CD4-positive, CD25-positive, alpha-beta regulatory T cell (primary cell): Measurements from ENCODE around the gene WDR76. TPM values are rescaled to one million over a fixed set of nuclear protein-coding genes. Genes with fewer than 3 reads are reported as not detected.

Source experiments
- ATAC-seq, 2 donors: fragments of 150-1000 bp; cut with Tn5 transposase; one replicate each; pipeline ENCODE4 v1.10.0; 2021; ENCODE audit warnings: low read depth in 2 of 2, moderate number of reproducible peaks in 2 of 2, moderate library complexity in 1 of 2
- DNase-seq, 3 donors: peaks; one replicate each; pipeline versions ENCODE4 v3.0.0 to v3.0.0-alpha.2; 2012 to 2022; ENCODE audit warnings: mixed read lengths in 1 of 3
- H3K27ac ChIP-seq: one replicate; pipeline ENCODE4 v1.7.0; 2013; ENCODE audit warnings: mild to moderate bottlenecking, low read length; ENCODE audit not compliant: insufficient read depth, poor library complexity, severe bottlenecking
- H3K27me3 ChIP-seq: one replicate; pipeline ENCODE4 v1.7.0; 2013; ENCODE audit warnings: low read length; ENCODE audit not compliant: control insufficient read depth, insufficient read depth
- H3K36me3 ChIP-seq: one replicate; pipeline ENCODE4 v1.7.0; 2013; ENCODE audit warnings: mild to moderate bottlenecking, low read length, moderate library complexity; ENCODE audit not compliant: control insufficient read depth, insufficient read depth
- H3K4me1 ChIP-seq: 2 replicates; pipeline ENCODE4 v1.7.0; 2013; ENCODE audit warnings: mild to moderate bottlenecking, low read length; ENCODE audit not compliant: insufficient read depth, control insufficient read depth, poor library complexity, severe bottlenecking
- H3K4me3 ChIP-seq: one replicate; pipeline ENCODE4 v1.7.0; 2013; ENCODE audit warnings: low read depth, mild to moderate bottlenecking, low read length, moderate library complexity
- H3K9me3 ChIP-seq, 2 experiments: 1 replicate in 1 of 2; 2 replicates in 1 of 2; pipeline ENCODE4 v1.7.0; 2013; ENCODE audit warnings: low read length in 2 of 2, mild to moderate bottlenecking in 1 of 2, moderate library complexity in 1 of 2; ENCODE audit not compliant: control insufficient read depth in 2 of 2
- H3K27ac Mint-ChIP-seq, 3 donors: one replicate each; pipeline ENCODE4 v1.8.0; 2020 to 2022; ENCODE audit warnings: mild to moderate bottlenecking in 3 of 3, mixed read lengths in 3 of 3, moderate library complexity in 2 of 3
- H3K27me3 Mint-ChIP-seq: one replicate; pipeline ENCODE4 v1.8.0; 2022; ENCODE audit warnings: mild to moderate bottlenecking, mixed read lengths
- H3K36me3 Mint-ChIP-seq: one replicate; pipeline ENCODE4 v1.8.0; 2020; ENCODE audit warnings: mixed read lengths
- H3K4me1 Mint-ChIP-seq, 4 donors: one replicate each; pipeline ENCODE4 v1.8.0; 2020 to 2022; ENCODE audit warnings: mixed read lengths in 4 of 4, mild to moderate bottlenecking in 1 of 4
- H3K4me3 Mint-ChIP-seq, 4 donors: one replicate each; pipeline ENCODE4 v1.8.0; 2020 to 2022; ENCODE audit warnings: mild to moderate bottlenecking in 4 of 4, mixed read lengths in 4 of 4, moderate library complexity in 3 of 4
- H3K9me3 Mint-ChIP-seq, 7 donors: one replicate each; pipeline ENCODE4 v1.8.0; 2020 to 2022; ENCODE audit warnings: mixed read lengths in 7 of 7, mild to moderate bottlenecking in 3 of 7, moderate library complexity in 2 of 7
- polyA plus RNA-seq, 4 donors: library from polyadenylated mRNA; unstranded; fragments of 300-500 nt; fragmentation: Illumina TruSeq; gene quantifications; one replicate each; pipeline ENCODE4 v1.2.3, GENCODE V29; 2021
- total RNA-seq: library from RNA; stranded (reverse); gene quantifications from one replicate; pipeline ENCODE4 v1.2.3, GENCODE V29; 2022

Gene WDR76
- total and polyA plus RNA-seq, 5 donors from 2014 or later, result 12.1 to 14.1 (median 12.4) TPM

GRCh38 chr15:43793647-43794046 is 33.2 kb upstream of the WDR76 start:
- Mint-ChIP-seq H3K36me3 (peaks cover 28% of the 10 kb centered on the region), H3K9me3 (peaks cover 0 to 1% (median 0%) of the 10 kb centered on the region in 7 donors), H3K27me3 (no peaks in the 10 kb centered on the region), H3K4me3 (peak overlapping the region; percentile 96 to 100 (median 97)), H3K4me1 (peaks cover 0 to 67% (median 41%) of the 10 kb centered on the region in 4 donors), H3K27ac (peak overlapping the region; percentile 96 to 99 (median 98))
- Histone ChIP-seq H3K4me3 (peak overlapping the region; percentile 86), H3K27me3 (no peaks in the 10 kb centered on the region), H3K36me3 (peaks cover 42% of the 10 kb centered on the region), H3K4me1 (peaks cover 37% of the 10 kb centered on the region), H3K9me3 (no peaks in the 10 kb centered on the region), H3K27ac (peak overlapping the region; percentile 96)
- no peak for DNase-seq
- ATAC-seq, result no peak

- peak overlapping the region; percentile 63 for H3K27ac ChIP-seq
- H3K4me1 ChIP-seq, result peaks cover 37% of the 10 kb centered on the region
These were observed 32.3 kb upstream of the WDR76 start for GRCh38 chr15:43794269-43795037.

GRCh38 chr15:43795197-43795596 is 31.6 kb upstream of the WDR76 start:
- H3K4me3 ChIP-seq, result no peak overlapping the region
- H3K4me1 Mint-ChIP-seq, result peaks cover 1 to 80% (median 44%) of the 10 kb centered on the region in 4 donors
- peaks cover 45% of the 10 kb centered on the region for H3K4me1 ChIP-seq
- peaks cover 0 to 1% (median 0%) of the 10 kb centered on the region in 7 donors for H3K9me3 Mint-ChIP-seq
- no peaks in the 10 kb centered on the region for H3K27me3 ChIP-seq
- no peak for ATAC-seq
- H3K36me3 Mint-ChIP-seq, result peaks cover 29% of the 10 kb centered on the region
- H3K9me3 ChIP-seq, result no peaks in the 10 kb centered on the region
- peaks cover 53% of the 10 kb centered on the region for H3K36me3 ChIP-seq
- peak overlapping the region; percentile 58 to 63 (median 63) for H3K27ac Mint-ChIP-seq
- peak overlapping the region in 3 of 4 donors; percentile 46 to 100 (median 96) for H3K4me3 Mint-ChIP-seq
- no peak for DNase-seq
- H3K27ac ChIP-seq, result peak overlapping the region; percentile 63
- H3K27me3 Mint-ChIP-seq, result no peaks in the 10 kb centered on the region

More at GRCh38 chr15:43794269-43795037, 32.3 kb upstream of the WDR76 start:
- H3K27ac Mint-ChIP-seq, result peak overlapping the region; percentile 96 to 99 (median 98)
- Histone ChIP-seq H3K27me3 (no peaks in the 10 kb centered on the region), H3K4me3 (peak overlapping the region; percentile 0), H3K9me3 (no peaks in the 10 kb centered on the region), H3K36me3 (peaks cover 49% of the 10 kb centered on the region)
- peak overlapping the region; percentile 96 to 100 (median 97) for H3K4me3 Mint-ChIP-seq
- DNase-seq (no peak), ATAC-seq (no peak)
- peaks cover 0 to 1% (median 0%) of the 10 kb centered on the region in 7 donors for H3K9me3 Mint-ChIP-seq
- H3K4me1 Mint-ChIP-seq, result peaks cover 0 to 73% (median 40%) of the 10 kb centered on the region in 4 donors
- H3K27me3 Mint-ChIP-seq, result no peaks in the 10 kb centered on the region
- H3K36me3 Mint-ChIP-seq, result peaks cover 28% of the 10 kb centered on the region

GRCh38 chr15:43795997-43796396 is 30.8 kb upstream of the WDR76 start:
- peaks cover 48% of the 10 kb centered on the region for H3K4me1 ChIP-seq
- no peaks in the 10 kb centered on the region for H3K27me3 ChIP-seq
- ATAC-seq (no peak), DNase-seq (no peak)
- Mint-ChIP-seq H3K4me3 (peak overlapping the region in 3 of 4 donors; percentile 36 to 100 (median 59)), H3K27ac (peak overlapping the region in 2 of 3 donors; percentile 55 to 58), H3K27me3 (no peaks in the 10 kb centered on the region), H3K4me1 (peaks cover 6 to 88% (median 49%) of the 10 kb centered on the region in 4 donors), H3K36me3 (peaks cover 34% of the 10 kb centered on the region), H3K9me3 (peaks cover 0 to under 1% (median 0%) of the 10 kb centered on the region in 7 donors)
- peak overlapping the region; percentile 63 for H3K27ac ChIP-seq
- no peak overlapping the region for H3K4me3 ChIP-seq
- H3K36me3 ChIP-seq, result peaks cover 53% of the 10 kb centered on the region
- H3K9me3 ChIP-seq, result no peaks in the 10 kb centered on the region

GRCh38 chr15:43796566-43796965 is 30.2 kb upstream of the WDR76 start:
- no peak overlapping the region for H3K4me3 ChIP-seq
- no peak for DNase-seq
- H3K27ac ChIP-seq, result no peak overlapping the region
- Mint-ChIP-seq H3K4me1 (peaks cover 6 to 91% (median 53%) of the 10 kb centered on the region in 4 donors), H3K4me3 (peak overlapping the region in 1 of 4 donors; percentile 100), H3K9me3 (no peaks in the 10 kb centered on the region), H3K27me3 (no peaks in the 10 kb centered on the region), H3K36me3 (peaks cover 38% of the 10 kb centered on the region), H3K27ac (peak overlapping the region in 2 of 3 donors; percentile 68 to 93)
- ATAC-seq, result no peak
- peaks cover 52% of the 10 kb centered on the region for H3K4me1 ChIP-seq
- peaks cover 53% of the 10 kb centered on the region for H3K36me3 ChIP-seq
- H3K27me3 ChIP-seq, result no peaks in the 10 kb centered on the region
- no peaks in the 10 kb centered on the region for H3K9me3 ChIP-seq

- peak overlapping the region; percentile 62 to 100 (median 87) for H3K4me3 Mint-ChIP-seq
- H3K9me3 Mint-ChIP-seq, result no peaks in the 10 kb centered on the region
- DNase-seq (no peak), ATAC-seq (no peak)
- peak overlapping the region; percentile 89 for H3K27ac ChIP-seq
- H3K27ac Mint-ChIP-seq, result peak overlapping the region; percentile 56 to 100 (median 99)
- H3K4me1 ChIP-seq, result peaks cover 33% of the 10 kb centered on the region
- H3K36me3 Mint-ChIP-seq, result peaks cover 27% of the 10 kb centered on the region
- H3K27me3 ChIP-seq, result no peaks in the 10 kb centered on the region
- no peaks in the 10 kb centered on the region for H3K9me3 ChIP-seq
- no peaks in the 10 kb centered on the region for H3K27me3 Mint-ChIP-seq
- H3K4me1 Mint-ChIP-seq, result peaks cover 6 to 70% (median 44%) of the 10 kb centered on the region in 4 donors
- peaks cover 47% of the 10 kb centered on the region for H3K36me3 ChIP-seq
- H3K4me3 ChIP-seq, result no peak overlapping the region
These were observed 27.4 kb upstream of the WDR76 start for GRCh38 chr15:43799209-43799944.

- no peak for DNase-seq
- Mint-ChIP-seq H3K4me1 (peaks cover 6 to 64% (median 40%) of the 10 kb centered on the region in 4 donors), H3K36me3 (peaks cover 22% of the 10 kb centered on the region)
These were observed 26.9 kb upstream of the WDR76 start, which contains the start of gene SERINC4 for GRCh38 chr15:43799945-43800285. TSS of gene SERINC4 (minus strand) at chr15:43800220. CDS start at chr15:43799986, 234 bp downstream.

More at GRCh38 chr15:43799945-43800285, 26.9 kb upstream of the WDR76 start, which contains the start of gene SERINC4:
- no peaks in the 10 kb centered on the region for H3K9me3 Mint-ChIP-seq
- Histone ChIP-seq H3K4me3 (peak within 1 kb of the TSS; percentile 95), H3K4me1 (peaks cover 28% of the 10 kb centered on the region), H3K9me3 (no peaks in the 10 kb centered on the region), H3K36me3 (peaks cover 48% of the 10 kb centered on the region), H3K27me3 (no peaks in the 10 kb centered on the region), H3K27ac (peak within 1 kb of the TSS; percentile 89)
- H3K27me3 Mint-ChIP-seq, result no peaks in the 10 kb centered on the region
- H3K27ac Mint-ChIP-seq, result peak within 1 kb of the TSS; percentile 97 to 100 (median 99)
- H3K4me3 Mint-ChIP-seq, result peak within 1 kb of the TSS; percentile 93 to 100 (median 100)
- no peak for ATAC-seq
